ENCODE measurements around the gene HCRTR1.

The HCRTR1 gene

DNA sequence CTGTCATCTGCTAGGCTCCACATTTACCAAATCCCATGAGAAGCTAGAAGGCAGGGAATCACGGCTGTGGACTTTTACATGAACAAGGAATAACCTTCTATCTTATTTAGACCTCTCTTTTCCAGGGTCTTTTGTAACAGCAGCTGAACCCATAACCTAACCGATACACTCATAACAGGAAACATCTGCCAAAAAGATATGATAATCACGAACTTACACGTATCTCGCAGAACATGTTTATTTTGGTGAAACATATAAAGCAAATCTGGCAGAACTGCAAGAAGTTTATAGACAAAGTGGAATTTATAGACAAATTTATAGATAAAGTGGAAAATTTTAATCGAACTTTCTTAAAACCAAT is 20.8 kb upstream of the HCRTR1 start:
- no peak overlapping the region for H3K4me3 ChIP-seq (ENCODE audit: low read depth, low read length)

GRCh38 chr1:31598980-31599379 is 18.5 kb upstream of the HCRTR1 start:
- H3K4me3 ChIP-seq (ENCODE audit: low read depth, low read length) = no peak overlapping the region

DNA sequence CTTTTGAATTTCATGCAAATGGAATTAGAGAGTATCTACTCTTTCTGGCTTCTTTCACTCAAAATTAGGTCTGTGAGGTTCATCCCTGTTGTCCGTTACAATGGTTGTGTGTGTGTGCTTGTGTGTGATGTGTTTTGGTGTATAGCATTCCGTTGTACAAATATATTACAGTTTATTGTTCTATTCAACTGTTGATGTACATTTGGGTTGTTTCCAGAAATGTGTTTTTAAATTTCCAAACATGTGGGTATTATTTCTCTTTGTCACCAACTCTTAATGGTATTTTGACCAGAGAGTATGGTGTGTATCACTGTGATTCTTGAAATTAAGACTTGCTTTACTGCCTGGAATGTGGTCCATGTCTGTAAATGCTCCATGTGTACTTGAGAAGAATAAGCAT is 16.8 kb upstream of the HCRTR1 start:
- H3K4me3 ChIP-seq (ENCODE audit: low read depth, low read length) = no peak overlapping the region

DNA sequence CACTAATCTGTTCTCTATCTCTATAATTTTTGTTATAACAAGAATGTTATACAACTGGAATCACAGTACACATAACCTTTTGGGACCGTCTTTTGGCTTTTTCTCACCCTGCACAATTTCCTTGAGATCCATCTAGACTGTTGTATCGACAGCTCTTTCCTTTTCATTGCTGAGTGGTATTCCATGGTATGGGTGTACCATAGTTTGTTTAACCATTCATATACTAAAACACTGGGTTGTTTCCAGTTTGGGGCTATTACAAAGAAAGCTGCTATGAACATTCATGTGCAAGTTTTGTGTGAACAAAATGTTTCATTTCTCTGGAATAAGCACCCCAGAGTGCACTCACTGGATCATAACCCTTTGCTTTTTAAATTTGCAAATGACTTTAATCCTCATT is 15.4 kb upstream of the HCRTR1 start:
- no peak overlapping the region for H3K4me3 ChIP-seq (ENCODE audit: low read depth, low read length)

GRCh38 chr1:31605908-31606427 is 11.5 kb upstream of the HCRTR1 start:
- H3K4me3 ChIP-seq (ENCODE audit: low read depth, low read length) = no peak overlapping the region

DNA sequence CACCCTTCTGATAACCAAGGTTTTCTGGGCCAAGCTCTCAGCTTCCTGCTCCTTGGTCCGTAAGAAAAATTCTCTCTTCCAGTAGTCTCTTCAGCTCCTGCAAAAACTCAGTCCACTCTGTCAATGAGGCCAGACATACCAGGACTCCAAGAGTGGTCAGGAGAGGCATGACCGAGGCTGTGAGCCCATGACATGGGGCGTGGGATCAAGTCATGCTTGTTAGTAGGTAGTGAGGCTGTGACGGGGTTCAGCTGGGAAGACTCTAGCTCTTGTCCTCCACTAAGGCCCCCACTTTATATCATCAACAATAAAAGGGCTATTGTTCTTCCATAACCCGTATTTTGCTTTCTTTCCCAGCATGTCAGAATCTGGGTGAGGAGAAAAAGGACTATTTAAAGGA is 10.1 kb upstream of the HCRTR1 start:
- no peak overlapping the region for H3K4me3 ChIP-seq (ENCODE audit: low read depth, low read length)

DNA sequence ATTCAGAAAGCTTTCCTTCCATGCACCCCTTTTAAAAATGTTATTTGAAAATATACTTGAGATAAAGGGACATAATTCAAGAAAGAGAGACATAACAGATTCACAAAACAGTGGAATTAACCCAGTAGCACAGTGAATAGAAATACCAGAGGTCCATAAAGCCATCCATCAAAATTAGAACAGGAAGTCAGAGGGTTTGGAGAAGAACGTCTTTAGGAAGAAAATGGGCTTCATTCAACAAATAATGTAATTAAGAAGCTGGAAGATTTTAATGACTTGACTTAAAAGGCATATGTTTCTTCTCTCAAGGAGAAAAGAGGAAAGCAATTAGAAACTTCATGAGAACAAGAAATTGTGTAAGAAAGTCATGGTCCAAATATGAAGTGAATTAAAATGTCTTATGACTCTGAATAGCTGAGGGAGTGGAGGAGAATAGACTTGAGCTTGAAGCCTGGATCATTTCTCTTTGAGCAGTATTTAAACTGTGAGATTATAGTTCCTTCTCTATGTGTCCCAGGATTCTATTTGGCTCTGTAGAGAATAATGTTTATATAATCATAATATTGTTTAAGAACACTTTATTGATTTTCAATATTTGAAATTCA is 7.9 kb upstream of the HCRTR1 start:
- H3K4me3 ChIP-seq (ENCODE audit: low read depth, low read length) = no peak overlapping the region

DNA sequence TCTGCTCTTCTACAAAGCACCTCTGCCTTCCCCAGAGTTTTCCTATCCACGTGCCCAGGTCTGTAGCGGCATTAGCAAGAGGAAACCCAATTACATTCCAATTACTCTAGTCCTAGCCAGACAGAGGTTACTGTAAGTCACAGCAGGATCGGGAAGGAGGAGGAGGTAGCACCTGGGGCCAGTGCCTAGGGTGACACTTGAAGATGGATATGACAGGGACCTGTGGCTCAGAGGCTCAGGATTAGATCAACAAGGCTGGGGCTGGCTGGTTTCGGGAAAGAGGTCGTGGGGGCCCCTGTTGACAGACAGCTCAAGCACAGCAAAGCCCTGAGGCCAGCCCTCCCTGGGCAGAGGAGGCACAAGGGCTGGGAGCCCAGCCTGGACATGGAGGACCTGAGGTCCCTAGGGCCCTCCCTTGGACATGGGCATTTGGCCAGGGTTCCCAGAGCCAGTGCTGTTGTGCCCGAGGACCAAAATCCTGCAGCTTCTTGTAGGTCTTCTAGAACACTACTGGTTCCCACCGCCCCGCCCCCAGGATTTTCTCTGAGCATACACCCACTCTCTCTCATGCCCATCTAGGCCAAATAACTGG is 3.0 kb upstream of the HCRTR1 start:
- no peak overlapping the region for H3K4me3 ChIP-seq (ENCODE audit: low read depth, low read length)

DNA sequence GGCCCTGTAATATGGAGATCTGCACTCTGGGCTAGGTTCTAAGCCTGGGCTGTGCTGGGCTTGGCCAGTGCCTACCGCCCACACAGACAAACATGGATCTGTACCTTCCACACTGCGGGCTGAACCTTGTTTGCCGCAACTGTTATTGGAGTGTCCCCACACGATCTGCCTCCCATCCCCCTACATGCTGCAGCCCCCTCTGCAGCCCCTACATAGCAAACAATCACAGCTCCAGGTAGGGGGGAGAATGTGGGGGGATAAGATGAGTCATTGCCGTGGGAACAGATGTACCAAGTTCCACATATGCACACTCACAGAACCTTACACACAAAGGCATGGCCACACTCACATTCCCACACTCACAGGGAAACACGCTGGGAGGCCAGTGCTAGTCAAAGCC is 2.1 kb upstream of the HCRTR1 start:
- no peak overlapping the region for H3K4me3 ChIP-seq (ENCODE audit: low read depth, low read length)

DNA sequence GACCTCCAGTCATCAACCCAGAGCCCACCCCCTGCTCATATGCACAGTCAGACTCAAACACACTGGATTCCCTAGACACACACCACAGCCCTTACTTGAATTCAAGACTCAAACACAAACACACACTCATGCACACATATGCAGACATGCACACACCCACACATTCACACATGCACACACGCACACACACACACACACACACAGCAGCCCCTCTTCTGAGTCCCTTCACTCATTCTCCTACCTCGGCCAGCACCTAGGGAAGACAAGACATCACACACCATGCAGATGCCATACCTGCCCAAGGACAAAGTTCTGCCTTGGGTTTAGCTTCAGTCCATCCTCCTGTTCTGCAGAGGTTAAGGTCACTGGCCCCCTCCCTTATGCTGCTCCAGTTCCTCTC is 1.6 kb upstream of the HCRTR1 start:
- H3K4me3 ChIP-seq (ENCODE audit: low read depth, low read length) = no peak overlapping the region

- peak overlapping the region; percentile 50 for H3K4me3 ChIP-seq (ENCODE audit: low read depth, low read length)
These were observed 642 bp downstream of the HCRTR1 start for GRCh38 chr1:31617916-31618746.

DNA sequence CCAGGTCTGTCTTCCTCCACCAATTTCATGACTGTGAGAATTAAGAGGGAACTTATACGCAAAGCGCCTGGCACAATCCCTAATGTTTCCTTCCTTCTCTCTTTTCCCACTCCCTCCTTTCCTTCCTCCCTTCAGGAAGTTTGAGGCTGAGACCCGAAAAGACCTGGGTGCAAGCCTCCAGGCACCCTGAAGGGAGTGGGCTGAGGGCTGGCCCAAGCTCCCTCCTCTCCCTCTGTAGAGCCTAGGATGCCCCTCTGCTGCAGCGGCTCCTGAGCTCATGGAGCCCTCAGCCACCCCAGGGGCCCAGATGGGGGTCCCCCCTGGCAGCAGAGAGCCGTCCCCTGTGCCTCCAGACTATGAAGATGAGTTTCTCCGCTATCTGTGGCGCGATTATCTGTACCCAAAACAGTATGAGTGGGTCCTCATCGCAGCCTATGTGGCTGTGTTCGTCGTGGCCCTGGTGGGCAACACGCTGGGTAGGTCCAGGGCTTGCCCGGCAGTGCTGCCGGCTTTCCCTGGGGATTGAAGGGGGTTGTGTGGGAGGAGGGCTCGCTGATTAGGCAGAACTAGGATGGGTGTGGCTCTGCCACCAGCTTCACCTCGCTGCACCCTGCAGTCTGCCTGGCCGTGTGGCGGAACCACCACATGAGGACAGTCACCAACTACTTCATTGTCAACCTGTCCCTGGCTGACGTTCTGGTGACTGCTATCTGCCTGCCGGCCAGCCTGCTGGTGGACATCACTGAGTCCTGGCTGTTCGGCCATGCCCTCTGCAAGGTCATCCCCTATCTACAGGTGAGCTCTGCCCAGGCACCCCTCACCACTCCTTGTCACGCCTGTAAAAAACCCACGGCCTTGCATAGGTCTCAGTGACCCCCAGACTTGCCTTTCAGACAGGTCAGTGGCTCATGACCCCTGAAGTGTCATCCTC is 1.7 kb downstream of the HCRTR1 start:
- no peak overlapping the region for H3K4me3 ChIP-seq (ENCODE audit: low read depth, low read length)

GRCh38 chr1:31620631-31621497 is 3.4 kb downstream of the HCRTR1 start:
- H3K4me3 ChIP-seq (ENCODE audit: low read depth, low read length) = no peak overlapping the region

DNA sequence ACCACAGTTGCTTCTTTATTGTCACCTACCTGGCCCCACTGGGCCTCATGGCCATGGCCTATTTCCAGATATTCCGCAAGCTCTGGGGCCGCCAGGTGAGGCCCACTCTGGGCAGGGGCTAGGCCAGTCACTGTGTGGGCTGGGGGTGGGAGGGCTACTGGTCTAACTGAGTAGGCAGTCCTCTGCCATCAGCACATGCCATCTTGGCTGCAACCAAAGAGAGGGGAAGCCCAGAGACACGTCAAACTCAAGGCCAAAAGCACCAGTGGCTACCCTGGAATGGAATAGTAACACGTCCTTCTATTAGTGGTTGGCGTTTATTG is 4.0 kb downstream of the HCRTR1 start:
- H3K4me3 ChIP-seq (ENCODE audit: low read depth, low read length) = no peak overlapping the region

DNA sequence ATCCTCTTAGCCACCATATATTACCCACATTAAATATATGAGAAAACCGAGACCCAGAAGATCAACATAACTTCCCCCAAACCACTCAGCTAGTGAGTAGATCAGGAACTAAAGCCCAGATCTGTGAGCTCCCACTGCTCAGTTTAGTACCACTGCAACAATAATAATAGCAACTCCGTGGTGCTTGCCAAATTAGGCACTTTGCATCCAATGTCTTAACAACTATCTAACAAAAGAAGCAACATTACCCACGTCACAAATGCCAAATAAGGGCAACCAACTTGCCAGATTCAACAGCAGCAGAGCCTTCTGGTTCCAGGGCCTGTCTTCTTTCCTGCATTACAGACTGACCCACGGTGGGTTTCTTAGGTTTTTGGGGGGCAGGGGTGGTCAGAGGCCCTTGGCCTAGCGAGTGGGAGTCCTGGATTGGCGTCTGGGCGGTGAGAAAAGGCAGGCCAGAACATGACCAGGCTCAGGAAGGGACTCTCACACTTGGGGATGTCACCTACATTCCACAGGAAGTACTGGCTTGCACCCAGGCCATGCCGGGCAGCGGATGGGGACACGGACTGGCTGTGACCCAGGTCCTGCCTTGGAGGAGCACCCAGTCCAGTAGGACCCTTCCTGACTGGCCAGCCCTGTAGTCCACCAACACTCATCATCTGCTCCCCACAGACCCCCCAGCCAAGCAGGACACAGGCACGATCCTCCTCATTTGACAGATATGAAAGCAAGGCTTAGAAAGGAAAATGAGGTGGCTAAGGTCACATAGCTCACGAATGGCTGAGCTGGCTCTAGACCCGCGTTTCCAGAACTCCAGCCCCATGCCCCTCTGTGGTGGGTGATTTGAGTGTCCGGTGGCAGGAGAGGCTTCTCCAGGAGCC is 4.6 kb downstream of the HCRTR1 start:
- H3K4me3 ChIP-seq (ENCODE audit: low read depth, low read length) = no peak overlapping the region

DNA sequence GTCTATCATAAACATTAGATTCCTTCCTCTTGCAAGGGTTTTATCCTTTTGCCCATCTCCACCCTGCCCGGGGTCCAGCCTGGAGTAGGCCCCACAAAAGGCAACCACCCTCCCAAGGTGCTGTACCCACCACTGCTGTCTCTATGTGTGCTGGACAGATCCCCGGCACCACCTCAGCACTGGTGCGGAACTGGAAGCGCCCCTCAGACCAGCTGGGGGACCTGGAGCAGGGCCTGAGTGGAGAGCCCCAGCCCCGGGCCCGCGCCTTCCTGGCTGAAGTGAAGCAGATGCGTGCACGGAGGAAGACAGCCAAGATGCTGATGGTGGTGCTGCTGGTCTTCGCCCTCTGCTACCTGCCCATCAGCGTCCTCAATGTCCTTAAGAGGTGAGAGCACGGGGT is 5.9 kb downstream of the HCRTR1 start:
- H3K4me3 ChIP-seq (ENCODE audit: low read depth, low read length) = no peak overlapping the region

- H3K4me3 ChIP-seq (ENCODE audit: low read depth, low read length) = no peak overlapping the region
These were observed 6.8 kb downstream of the HCRTR1 start for GRCh38 chr1:31624309-31624708.

- H3K4me3 ChIP-seq (ENCODE audit: low read depth, low read length) = no peak overlapping the region
These were observed 7.4 kb downstream of the HCRTR1 start for GRCh38 chr1:31624731-31625514.
